OCI-M2 (cell line): ENCODE measurements around the gene MCAT.
"Not testable (repeated sequence)": the region's sequence is repeated elsewhere in the genome, so short reads cannot be mapped to it uniquely, and the experiment has no call there.

ENCODE experiments used
- DNase-seq: peaks from one replicate; lab custom pipeline; 2025; ENCODE audit not compliant: unreplicated experiment; lab: John Stamatoyannopoulos, UW

Gene MCAT

GRCh38 chr22:43154887-43155536, 11.8 kb upstream of the MCAT start:
- no peak for DNase-seq

- no peak for DNase-seq
Observed at GRCh38 chr22:43153899-43154298, 10.7 kb upstream of the MCAT start.

GRCh38 chr22:43152357-43153071, 9.3 kb upstream of the MCAT start:
- no peak for DNase-seq

- DNase-seq: no peak
Observed at GRCh38 chr22:43152003-43152356, 8.8 kb upstream of the MCAT start.

- no peak for DNase-seq
Observed at GRCh38 chr22:43151251-43152002, 8.2 kb upstream of the MCAT start, which contains the start of gene TSPO. Gene TSPO, plus strand, starts transcription at chr22:43151559. Its CDS starts 7,680 bp downstream, at chr22:43159239.

GRCh38 chr22:43150731-43151206, 7.6 kb upstream of the MCAT start:
- no peak for DNase-seq

- DNase-seq: no peak
Observed at GRCh38 chr22:43148581-43148980, 5.4 kb upstream of the MCAT start.

GRCh38 chr22:43147821-43148220, 4.6 kb upstream of the MCAT start:
- no peak for DNase-seq

GRCh38 chr22:43146332-43146731, 3.1 kb upstream of the MCAT start:
- not testable (repeated sequence) for DNase-seq

GRCh38 chr22:43145371-43145770, 2.2 kb upstream of the MCAT start:
- DNase-seq: not testable (repeated sequence)

GRCh38 chr22:43144949-43145348, 1.8 kb upstream of the MCAT start:
- DNase-seq: no peak

GRCh38 chr22:43136801-43137200, 6.4 kb downstream of the MCAT start:
- DNase-seq: no peak

GRCh38 chr22:43136255-43136654, 6.9 kb downstream of the MCAT start:
- DNase-seq: no peak

GRCh38 chr22:43135565-43135964, 7.6 kb downstream of the MCAT start:
- DNase-seq: no peak

GRCh38 chr22:43134553-43134952, 8.6 kb downstream of the MCAT start:
- no peak for DNase-seq

- DNase-seq: no peak
Observed at GRCh38 chr22:43133401-43133800, 9.8 kb downstream of the MCAT start.

- DNase-seq: no peak
Observed at GRCh38 chr22:43131773-43132501, 11.3 kb downstream of the MCAT start.

GRCh38 chr22:43129426-43130425, 13.5 kb downstream of the MCAT start:
- DNase-seq: no peak

- DNase-seq: no peak
Observed at GRCh38 chr22:43128928-43129424, 14.2 kb downstream of the MCAT start.

- DNase-seq: no peak
Observed at GRCh38 chr22:43128116-43128515, 15.1 kb downstream of the MCAT start.
